ENCODE data around the gene ACTR3C. TPM values are rescaled to one million over a fixed set of nuclear protein-coding genes. Genes with fewer than 3 reads are reported as not detected.

Gene ACTR3C
- total and polyA plus RNA-seq, 9 donors = 1.6 to 11.3 (median 5.7) TPM

- H3K27ac ChIP-seq = no peak overlapping the region
- intact Hi-C loops (cut with DNase I) = no loop called here
- peaks cover 25% of the 10 kb centered on the region for H3K4me1 ChIP-seq (ENCODE audit: insufficient read depth)
- peak in 1 of 5 donors; percentile 19 for DNase-seq
- no peak for TF ChIP-seq CTCF (IDR thresholded peaks at IDR 0.05)
- no peak for TF ChIP-seq POLR2A (IDR thresholded peaks at IDR 0.05)
- no peak for TF ChIP-seq EP300 (IDR thresholded peaks at IDR 0.05)
- 37 to 46% (median 44%) methylated on average over 8 to 9 of the region's 9 CpGs for WGBS, 3 donors
- H3K4me3 ChIP-seq = peak overlapping the region; percentile 84
- H3K27me3 ChIP-seq = no peaks in the 10 kb centered on the region
- no peaks in the 10 kb centered on the region for H3K36me3 ChIP-seq
- no peaks in the 10 kb centered on the region for H3K9me3 ChIP-seq
Observed at GRCh38 chr7:150339409-150339809, 16.1 kb upstream of the ACTR3C start.

- Histone ChIP-seq H3K27me3 (no peaks in the 10 kb centered on the region), H3K4me1 (ENCODE audit: insufficient read depth) (peaks cover 26% of the 10 kb centered on the region), H3K4me3 (no peak overlapping the region), H3K36me3 (no peaks in the 10 kb centered on the region), H3K9me3 (no peaks in the 10 kb centered on the region), H3K27ac (no peak overlapping the region)
- intact Hi-C loops (cut with DNase I) = no loop called here
- no peak for TF ChIP-seq POLR2A (IDR thresholded peaks at IDR 0.05)
- no peak for TF ChIP-seq EP300 (IDR thresholded peaks at IDR 0.05)
- no peak for TF ChIP-seq CTCF (IDR thresholded peaks at IDR 0.05)
- 83 to 90% (median 84%) methylated on average over 11 of the region's 11 CpGs for WGBS, 3 donors
- DNase-seq = peak in 2 of 5 donors; percentile 9 to 19
Observed at GRCh38 chr7:150338166-150338829, 15.0 kb upstream of the ACTR3C start.

- Histone ChIP-seq H3K4me1 (ENCODE audit: insufficient read depth) (peaks cover 26% of the 10 kb centered on the region), H3K36me3 (no peaks in the 10 kb centered on the region), H3K9me3 (no peaks in the 10 kb centered on the region), H3K27ac (no peak overlapping the region), H3K27me3 (no peaks in the 10 kb centered on the region), H3K4me3 (no peak overlapping the region)
- WGBS, 3 donors = 79 to 88% (median 85%) methylated on average over 6 of the region's 6 CpGs
- peak in 1 of 5 donors; percentile 24 for DNase-seq
- TF ChIP-seq EP300 (IDR thresholded peaks at IDR 0.05) (no peak), CTCF (IDR thresholded peaks at IDR 0.05) (no peak), POLR2A (IDR thresholded peaks at IDR 0.05) (no peak)
- intact Hi-C loops (cut with DNase I) = no loop called here
Observed at GRCh38 chr7:150337659-150338081, 14.3 kb upstream of the ACTR3C start.

GRCh38 chr7:150337179-150337578 is 13.8 kb upstream of the ACTR3C start:
- Histone ChIP-seq H3K4me3 (no peak overlapping the region), H3K27ac (peak overlapping the region in 1 of 2 donors; percentile 70), H3K27me3 (no peaks in the 10 kb centered on the region), H3K9me3 (no peaks in the 10 kb centered on the region), H3K36me3 (no peaks in the 10 kb centered on the region), H3K4me1 (ENCODE audit: insufficient read depth) (peaks cover 26% of the 10 kb centered on the region)
- TF ChIP-seq EP300 (IDR thresholded peaks at IDR 0.05) (no peak), CTCF (IDR thresholded peaks at IDR 0.05) (no peak), POLR2A (IDR thresholded peaks at IDR 0.05) (no peak)
- intact Hi-C loops (cut with DNase I) = no loop called here
- DNase-seq = peak in 1 of 5 donors; percentile 22
- WGBS, 3 donors = 76 to 85% (median 81%) methylated on average over 13 to 18 of the region's 18 CpGs
